Stimulated activated CD4-positive, alpha-beta T cell treated with anti-CD3 and anti-CD28 coated beads, TNF-alpha, amount 100 ng/mL, for 1 hour (primary cell): Measurements from ENCODE around the gene NDUFB10.
"Not testable (repeated sequence)": the region's sequence is repeated elsewhere in the genome, so short reads cannot be mapped to it uniquely, and the experiment has no call there.

Experiments used
- DNase-seq, 3 donors: peaks; one replicate each; pipeline ENCODE4 v3.0.0-alpha.2; 2020; ENCODE audit warnings: low read depth in 3 of 3, low spot score in 1 of 3

Gene NDUFB10

DNA sequence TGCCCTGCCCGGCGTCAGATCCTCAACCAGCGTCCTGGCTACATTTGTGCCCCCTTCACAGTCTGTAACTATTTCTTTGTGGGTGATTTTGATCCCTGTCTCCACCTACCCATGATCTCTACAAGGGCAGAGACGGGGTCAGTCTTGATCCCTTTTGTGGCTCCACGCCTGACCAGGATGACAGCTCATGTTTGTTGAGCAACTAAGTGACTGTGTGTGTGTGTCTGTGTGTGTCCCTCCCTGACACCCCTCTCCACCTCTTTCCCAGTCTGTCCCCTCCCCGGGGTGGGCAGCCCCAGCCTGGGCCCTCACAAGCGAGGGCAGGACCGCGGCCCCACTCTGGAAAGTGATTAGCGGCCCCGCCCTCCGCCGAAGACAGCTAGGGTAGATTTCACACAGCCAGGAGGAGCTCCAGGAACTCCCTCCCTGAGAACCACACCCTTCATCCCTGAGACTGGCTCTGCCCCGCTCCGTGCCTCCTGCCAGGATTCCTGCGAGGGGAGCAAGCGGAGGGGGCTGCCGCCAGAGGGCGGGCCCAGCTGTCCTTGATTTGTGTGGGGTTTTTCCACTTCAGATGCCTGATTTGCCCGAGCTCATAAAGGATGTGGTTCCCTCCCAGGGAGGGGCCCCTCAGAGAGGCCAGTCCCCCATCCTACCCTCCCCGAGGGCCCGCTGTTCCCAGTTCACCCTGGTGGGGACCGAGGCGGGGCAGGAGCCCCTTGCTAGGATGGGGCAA, 35.9 kb upstream of the NDUFB10 start:
- no peak for DNase-seq

DNA sequence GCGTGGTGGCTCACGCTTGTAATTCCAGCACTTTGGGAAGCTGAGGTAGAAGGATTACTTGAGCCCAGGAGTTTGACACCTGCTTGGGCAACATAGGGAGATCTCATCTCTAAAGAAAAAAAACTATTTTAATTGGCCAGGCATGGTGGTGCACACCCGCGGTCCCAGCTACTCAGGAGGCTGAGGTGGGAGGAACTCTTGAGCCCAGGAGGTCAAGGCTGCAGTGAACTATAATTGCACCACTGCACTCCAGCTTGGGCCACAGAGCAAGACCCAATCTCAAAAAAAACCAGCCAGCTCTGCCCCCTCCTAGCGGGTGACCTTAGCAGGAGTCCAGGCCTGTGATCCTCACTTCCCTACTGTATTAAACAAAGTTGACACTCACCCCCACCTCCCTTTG, 35.2 kb upstream of the NDUFB10 start:
- no peak for DNase-seq

DNA sequence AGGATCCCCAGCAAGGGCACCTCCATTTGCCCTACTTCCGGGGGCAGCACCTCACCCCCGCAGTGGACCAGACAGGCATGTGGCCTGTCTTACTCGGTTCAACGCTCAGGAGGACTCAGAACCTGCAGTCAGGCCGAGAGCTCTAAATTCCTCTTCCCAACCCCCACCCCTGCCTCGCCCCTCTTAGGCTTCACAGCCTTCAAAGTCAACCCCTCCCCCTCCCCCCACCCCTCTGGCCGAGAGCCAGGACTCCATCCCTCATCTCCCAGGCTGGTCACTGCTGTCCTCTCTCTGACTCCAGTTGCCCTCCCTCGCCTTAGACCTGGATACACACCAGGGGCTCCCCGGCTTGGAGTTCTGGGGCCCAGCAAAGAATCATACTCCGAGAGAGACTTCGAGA, 33.1 kb upstream of the NDUFB10 start:
- DNase-seq: no peak

DNA sequence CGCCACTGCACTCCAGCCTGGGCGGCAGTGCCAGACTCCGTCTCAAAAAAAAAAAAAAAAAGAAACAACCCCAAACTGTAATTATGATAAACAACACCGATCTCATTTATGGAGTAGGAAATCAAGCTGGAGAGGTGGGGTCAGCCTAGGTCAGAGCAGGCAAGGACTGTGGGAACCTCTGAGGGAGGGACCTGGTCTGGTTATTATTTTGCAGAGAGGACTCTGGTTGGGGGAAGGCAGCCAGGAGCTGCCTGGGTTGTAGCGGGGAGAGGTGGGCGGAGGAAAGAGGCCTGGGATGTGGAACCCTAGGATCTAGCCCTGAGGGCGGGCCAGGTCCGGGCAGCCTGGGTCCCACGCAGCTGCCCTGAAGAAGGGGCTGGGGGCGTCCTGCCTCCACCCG, 30.2 kb upstream of the NDUFB10 start:
- DNase-seq: no peak

DNA sequence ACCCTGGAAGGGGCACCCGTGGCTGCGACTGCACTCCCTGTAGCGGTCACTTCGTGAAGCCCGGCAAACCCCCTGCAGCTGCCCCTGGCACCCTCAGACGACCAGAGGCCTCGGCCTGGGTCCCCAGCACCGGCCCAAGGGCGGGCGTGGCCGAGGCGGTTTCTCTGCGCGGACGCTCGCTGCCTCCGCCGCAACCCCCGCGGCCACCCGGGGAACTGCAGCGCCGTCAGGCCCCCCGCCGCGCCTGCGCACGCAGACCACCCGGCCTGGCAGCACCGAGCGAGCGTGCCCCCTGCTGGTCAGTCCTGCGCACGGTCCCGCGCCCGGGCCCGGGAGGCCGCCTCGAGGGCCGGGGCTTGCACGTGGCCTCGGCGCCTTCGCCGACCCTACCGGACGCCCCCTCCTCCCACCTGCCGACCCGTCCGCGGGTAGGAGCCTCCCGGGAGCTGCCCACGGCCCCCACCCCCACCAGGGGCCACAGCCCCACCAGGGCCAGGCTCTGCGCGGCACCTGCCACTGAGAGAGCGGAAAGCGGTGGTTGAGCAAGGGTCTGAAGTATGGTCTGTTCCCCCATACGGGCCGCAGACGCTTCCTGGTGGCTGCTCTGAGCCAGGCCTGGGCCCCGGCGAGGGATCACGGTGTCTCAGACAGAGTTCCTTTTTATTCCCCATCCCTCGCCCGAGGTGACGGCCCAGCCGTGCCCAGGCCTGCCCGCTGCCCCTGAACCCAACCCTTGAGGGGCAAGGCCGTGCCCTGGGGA, 29.6 kb upstream of the NDUFB10 start:
- peak; percentile 78 to 96 (median 90) for DNase-seq

DNA sequence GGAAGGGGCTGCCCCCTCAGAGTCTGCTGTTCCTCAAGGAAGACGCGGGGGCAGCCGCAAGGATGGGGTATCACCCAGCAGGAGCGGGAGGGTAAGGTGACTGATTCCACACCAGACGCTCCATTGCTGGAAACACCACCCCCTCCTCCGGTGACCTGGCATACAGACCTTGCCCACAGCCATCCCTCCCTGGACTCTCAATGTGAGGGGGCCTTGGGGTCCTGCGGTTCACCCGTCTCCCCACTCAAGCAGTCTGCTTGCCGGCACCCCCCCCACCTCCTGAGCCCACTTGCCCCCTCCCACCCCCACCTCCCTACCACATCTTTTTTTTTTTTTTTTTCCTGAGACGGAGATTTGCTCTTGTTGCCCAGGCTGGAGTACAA, 29.0 kb upstream of the NDUFB10 start:
- DNase-seq: no peak

DNA sequence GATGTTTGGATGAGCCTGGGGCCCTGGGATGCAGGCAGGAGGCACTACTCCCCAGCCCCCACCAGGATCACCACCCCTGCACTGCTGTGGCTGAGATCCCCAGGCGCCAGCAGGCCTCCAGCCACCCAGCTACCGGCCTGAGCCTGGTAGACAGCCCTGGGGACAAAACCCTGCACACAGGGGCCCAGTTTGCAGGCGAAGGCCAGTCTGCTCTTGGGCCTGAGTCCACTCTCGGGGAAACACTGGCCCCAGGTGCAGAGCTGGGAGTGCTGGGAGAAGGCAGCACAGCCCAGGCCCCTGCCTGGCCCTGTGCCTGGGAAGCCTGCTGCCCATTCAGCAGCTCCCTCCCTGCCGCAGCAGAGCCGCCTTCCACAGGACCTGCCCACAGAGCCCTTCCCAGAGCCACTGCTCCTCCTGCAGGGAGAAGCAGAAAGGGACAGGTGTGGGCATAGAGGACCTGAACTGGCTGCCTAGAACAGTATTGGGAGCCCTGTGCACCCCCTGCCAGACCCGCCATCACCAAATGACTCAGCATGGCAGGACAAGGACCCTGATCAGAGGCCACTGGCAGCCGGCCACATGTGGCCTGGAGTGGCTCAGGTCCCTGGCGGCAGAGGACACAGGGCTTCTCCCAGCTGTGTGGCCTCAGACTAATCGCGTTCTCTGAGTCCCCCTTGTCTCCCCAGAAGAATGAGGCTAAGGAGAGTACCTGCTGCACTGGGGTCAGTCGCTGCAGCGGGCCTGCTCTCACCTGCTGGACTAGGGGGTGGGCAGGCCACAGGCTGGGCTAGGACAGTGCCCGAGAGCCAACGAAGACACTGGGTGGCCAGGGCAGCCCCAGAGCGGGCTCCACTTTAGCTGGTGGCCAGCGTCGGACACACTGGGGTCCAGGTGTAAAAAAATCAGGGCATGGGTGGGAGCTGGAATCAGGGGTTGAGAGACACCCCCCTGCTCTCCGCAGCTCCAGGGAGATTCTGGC, 27.0 kb upstream of the NDUFB10 start:
- no peak for DNase-seq

DNA sequence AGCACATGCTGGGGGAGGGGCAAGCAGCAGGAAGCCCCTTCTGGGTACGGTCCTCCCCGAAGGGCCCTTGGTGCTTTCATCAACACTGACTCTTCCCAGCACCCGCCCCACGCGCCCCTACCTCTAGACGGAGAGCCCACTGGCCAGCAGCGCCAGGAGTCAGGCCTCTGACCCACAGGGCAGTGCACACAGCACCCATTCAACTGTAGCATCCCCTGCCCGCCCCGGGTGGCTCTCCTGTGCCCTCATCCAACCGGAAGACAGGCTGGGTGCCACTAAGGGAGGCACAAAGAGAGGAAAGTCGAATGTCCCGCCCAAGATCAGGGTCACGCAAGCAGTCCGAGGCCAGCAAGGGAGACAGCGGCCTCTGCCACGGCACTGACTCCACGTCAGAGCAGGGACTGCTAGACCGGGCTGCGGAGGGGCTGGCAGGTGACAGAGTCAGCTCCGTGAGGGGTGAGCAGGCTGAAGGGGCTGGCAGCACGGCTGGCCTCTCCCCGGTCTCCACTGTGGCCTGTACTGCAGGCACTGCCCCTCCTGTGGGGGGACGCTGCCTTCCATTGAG, 26.2 kb upstream of the NDUFB10 start:
- no peak for DNase-seq

DNA sequence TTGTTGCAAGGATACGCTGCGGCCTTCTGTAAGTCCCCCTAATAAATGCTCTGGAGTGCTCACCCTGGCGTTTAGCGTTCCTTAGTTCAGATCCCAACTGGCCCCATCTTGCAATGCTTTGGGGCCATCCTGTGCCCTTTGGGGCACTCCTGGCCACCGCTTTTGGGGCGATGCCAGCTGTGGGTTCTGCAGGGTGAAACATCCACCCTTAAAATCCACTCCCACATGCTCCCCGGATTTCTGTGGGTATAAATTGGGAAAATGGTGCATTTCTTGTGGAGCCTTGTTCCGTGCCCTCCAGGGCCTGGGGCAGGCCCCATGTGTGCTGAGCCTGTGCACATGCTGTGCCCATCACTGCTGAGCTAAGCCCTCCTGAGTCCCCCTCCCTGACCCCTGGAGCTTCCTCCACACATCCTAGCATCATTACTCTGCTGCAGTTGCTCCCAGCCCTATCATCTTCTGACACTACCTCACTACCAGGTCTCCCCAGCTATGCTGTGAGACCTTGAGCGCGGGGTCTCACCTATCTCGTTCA, 22.3 kb upstream of the NDUFB10 start:
- no peak for DNase-seq

DNA sequence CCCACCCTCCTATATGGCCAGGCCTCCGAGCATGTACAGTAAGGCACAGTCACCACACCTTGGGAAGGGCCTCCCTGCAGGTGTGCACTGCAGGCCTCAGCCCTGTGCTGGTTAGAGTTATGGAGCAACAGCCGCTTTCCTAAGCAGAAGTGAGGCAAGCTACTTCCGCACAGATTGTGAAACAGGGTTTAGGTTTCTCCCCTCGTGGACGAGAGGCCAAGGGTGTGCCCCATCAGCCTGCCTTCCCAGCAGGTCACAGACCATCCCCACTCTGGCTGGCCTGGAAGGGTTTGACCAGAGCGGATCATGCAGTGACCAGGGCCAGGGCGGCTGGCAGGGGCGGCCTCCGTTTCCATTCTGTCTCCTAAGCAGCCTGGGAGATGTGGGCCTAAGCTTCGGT, 21.0 kb upstream of the NDUFB10 start:
- DNase-seq: no peak

DNA sequence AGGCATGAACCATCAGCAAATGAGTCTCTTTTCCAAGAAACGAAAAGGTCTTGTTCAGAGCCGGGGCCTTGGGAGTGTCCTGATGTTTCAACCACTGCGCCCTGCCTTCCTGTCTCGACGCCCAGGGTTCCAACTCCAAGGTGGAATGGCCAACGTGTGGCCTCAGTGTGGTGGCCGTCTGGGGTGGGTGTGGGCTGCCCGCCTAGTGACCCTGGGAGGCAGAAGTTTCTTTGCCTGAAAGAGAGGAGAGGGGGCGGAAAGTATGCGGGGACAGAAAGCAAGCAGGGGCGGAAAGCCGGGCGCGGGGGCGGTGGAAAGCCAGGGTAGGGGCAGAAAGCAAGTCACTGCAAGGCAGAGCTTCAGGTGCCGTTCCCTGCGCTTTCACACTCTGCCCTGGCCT, 20.4 kb upstream of the NDUFB10 start:
- DNase-seq: no peak

DNA sequence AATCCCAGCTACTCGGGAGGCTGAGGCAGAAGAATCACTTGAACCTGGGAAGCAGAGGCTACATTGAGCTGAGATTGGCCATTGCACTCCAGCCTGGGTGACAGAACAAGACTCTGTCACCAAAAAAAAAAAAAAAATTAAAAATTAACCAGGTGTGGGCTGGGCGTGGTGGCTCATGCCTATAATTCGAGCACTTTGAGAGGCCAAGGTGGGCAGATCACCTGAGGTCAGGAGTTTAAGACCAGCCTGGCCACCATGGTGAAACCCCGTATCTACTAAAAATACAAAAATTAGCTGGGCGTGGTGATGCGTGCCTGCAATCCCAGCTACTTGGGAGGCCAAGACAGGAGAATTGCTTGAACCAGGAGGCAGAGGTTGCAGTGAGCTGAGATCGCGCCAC, 19.5 kb upstream of the NDUFB10 start:
- not testable (repeated sequence) for DNase-seq

DNA sequence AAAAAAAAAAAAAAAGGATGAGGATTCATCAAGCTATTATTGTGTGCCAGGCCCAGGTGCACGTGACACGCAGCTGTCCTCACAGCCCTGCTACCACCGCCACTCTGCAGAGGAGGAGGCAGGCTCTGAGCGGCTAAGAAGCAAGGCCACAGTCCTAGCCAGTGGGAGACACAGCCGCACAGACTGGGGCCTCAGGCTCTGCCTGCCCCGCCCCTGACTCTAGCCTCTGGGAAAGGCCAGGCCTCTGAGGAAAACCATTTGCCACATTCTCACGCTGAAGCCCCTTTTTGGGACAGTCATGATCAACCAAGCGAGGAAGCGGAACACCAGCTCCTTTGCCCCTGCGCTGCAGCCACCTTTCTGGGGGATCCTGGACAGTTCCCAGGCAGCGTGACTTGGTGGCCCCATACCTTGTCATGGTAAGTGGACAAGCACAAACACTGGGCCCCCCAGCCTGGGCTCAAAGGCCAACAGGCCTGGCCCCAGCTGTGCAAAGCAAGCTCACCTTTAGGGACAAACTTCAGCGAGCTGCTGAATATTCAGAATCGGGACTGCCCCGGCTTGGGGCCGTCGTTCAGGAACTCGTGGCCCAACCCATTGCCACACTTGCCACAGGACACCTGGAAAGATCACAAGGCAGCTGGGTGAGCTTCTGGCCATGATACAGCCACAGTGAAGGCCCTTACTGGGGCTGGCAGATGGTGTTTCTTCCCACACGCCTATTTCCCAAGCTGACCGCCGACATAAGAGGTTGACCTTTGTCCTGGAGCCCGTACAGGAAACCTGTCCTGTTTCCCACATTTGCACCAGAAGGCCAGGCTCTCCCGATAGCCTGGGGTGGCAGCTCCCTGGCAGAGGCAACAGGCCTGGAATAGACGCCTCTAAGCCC, 18.8 kb upstream of the NDUFB10 start:
- DNase-seq: no peak

DNA sequence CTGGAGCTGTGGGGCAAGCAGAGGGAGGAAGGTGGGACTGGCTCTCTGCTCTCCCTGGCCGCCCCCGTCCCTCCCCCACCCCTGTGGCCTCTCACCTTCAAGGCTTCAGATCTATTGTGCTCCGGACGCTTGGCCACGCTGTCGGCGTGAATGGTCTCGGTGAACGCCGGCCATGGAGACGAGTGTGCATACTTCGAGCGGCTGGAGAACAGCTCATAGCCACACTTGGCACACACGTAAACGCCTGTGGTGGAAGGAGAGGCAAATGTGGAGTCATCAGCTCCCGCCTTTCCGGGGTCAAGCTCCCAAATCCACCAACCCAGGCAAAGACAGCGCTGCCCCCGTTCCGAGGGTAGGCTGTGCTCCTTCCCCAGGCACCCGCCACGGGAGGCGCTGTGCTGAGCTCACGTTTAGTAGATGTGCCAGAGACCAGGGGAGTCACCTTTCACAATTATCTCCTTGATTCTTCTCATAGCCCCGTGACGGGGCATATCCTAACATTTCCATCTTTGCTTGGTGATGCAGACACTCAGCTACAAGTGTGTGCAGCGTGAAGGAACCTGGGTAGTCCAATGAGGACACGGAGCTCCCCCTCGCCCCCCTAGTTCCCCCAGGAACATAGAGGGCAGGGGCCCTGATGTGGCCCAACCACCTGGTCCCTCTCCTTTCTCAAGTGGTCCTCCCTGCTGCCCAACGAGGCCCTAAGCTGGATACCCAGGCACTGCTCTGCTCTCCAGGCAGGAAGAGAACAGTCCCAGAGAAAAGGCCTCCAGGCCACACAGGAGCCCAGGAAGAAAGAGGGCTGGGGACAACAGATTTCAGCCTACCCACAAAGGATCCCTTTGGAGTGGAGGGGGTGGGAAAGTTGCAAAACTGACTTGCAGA, 17.9 kb upstream of the NDUFB10 start:
- DNase-seq: no peak

DNA sequence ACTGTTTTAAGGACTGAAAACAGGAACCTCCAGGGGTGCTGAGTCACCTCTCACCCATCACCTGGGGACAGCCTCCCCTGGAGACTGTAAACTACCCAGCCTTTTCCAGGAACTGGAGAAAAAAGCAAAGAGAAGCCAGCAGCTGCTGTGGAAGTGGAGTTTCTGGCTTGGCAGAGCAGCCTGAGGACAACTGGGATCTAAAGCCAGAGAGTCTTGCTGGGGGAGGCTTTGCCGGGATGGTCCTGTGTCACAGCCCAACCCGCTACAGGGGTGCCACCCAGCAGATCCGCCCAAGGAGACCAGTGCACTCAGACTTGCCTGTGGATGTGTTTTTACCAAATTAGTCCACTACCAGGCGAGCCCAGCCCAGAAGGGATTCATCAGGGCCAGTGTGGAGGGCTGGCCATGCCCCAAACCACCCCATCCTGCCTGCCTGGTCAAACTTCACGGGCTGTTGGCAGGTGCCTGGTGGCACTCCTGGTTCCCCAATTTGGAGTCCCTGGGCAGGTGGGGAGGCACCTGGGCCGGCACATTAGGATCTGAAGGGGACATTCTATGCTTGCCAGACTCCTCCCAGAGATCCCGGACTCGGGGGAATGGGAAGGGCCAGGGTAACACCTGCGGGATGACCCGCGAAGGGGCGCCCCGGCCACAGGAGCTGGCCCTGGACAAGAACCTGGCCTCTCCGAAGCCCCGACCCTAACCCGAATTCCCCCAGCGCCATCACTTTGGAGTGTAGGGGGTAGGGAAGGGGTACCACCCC, 17.1 kb upstream of the NDUFB10 start:
- no peak for DNase-seq

DNA sequence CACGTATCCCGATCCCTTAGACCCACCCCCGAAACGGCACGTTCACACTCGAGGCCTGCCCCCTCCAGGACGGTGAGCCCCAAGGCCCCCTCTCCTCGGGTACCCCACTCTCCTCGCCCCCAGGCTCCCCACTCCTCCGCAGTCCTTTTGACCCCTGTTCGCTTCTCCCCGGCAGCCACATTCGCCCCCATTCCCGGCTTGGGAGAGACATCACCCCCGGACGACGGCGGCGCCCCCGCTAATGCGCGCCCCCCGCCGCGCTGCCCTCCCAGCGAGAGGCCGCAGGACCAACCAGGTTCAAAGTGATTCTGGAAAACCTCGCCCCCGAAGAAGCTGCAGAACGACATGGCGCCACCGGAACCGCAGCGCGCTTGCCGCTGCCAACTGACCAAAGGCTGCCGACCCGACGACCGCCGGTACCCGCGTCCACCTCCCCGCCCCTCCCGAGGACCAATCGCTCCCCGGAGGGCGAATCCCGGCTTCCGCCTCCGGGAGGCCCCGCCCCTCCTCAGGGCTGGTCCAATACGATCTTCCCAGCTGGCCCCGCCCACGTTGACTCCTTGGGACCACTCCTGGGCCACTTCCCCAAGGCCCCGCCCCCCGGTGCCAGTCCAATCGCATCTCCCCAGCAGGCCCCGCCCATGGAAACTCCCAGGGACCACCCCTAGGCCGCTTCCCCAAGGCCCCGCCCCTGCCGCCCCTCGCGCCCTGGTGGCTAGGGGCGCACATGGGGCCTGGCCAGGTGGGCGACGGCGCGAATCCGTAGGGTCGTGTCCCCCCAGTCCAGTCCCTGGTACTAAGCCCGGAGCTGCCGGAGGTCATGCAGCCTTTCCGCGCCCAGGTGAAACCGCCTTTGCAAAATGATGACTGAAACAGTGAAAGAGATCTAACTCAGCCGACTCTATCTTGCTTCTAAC, 16.3 kb upstream of the NDUFB10 start, which contains the start of gene MSRB1:
Gene MSRB1 (minus strand): TSS at position 390 of the 917 bp plus-strand sequence. CDS start 43 bp downstream, at position 347.
- DNase-seq: peak; percentile 95 to 99 (median 98)

DNA sequence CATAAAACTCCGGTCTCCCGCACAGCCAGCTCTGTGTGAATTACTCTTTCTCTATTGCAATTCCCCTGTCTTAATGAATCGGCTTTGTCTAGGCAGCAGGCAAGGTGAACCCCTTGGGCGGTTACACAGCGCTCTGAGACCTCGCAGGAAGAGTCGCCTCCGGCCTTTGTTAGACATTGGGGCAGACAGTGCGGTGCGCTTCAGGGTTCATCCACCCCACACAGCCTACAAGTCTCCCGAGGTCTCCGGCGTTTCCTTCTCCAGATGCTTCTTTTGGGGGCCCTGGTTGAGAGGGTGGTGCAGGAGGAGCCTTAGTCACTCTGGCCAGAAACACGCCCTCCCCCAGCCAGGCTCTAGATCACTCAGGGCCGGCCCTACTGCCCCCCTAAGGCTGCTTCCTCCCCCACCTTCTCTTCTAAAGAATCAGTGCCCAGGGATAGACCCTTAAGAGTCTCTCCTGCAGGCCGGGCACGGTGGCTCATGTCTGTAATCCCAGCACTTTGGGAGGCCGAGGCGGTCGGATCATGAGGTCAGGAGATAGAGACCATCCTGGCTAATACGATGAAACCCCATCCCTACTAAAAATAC, 14.6 kb upstream of the NDUFB10 start:
- no peak for DNase-seq
